SK-N-SH (cell line): ENCODE results near the gene BICC1. TPM values are rescaled to one million over a fixed set of nuclear protein-coding genes. Genes with fewer than 3 reads are reported as not detected.
A peak's percentile ranks its signal among the peaks of the same experiment; 100 is the strongest.

ENCODE experiments used
- CTCF ChIA-PET: fragments of 300-600, 350-600 bp; formaldehyde crosslinking; extraction: SDS; loops from one replicate; lab custom pipeline; 2021; lab: Yijun Ruan, JAX
- POLR2A ChIA-PET: fragments of 350-600 bp; sonication (Branson Sonifier 250); formaldehyde crosslinking; extraction: SDS; loops from one replicate; lab custom pipeline; 2020; ENCODE audit warnings: antibody characterized with exemption, inconsistent platforms; lab: Yijun Ruan, JAX
- DNase-seq: peaks from one replicate; pipeline ENCODE4 v3.0.0; 2012
- H2AFZ ChIP-seq: fragments of 200-600 bp; sonication (generic); 2 replicates; pipeline ENCODE4 v1.8.1; 2016; ENCODE audit warnings: antibody characterized with exemption, mild to moderate bottlenecking, low read depth
- H3F3A ChIP-seq: fragments of 200-600 bp; sonication (generic); replicated peaks from 2 replicates; pipeline ENCODE3; 2016; ENCODE audit warnings: antibody characterized with exemption, mild to moderate bottlenecking; ENCODE audit not compliant: insufficient read depth
- H3K27ac ChIP-seq, 2 experiments: fragments of 200-500 bp in 1 of 2; fragments of 200-600 bp in 1 of 2; sonication (Bioruptor generic) in 1 of 2; sonication (generic), shearing (Covaris generic) in 1 of 2; 2 replicates each; pipeline versions ENCODE4 v1.5.1 to v1.6.1; 2014 to 2016; ENCODE audit warnings: low read depth in 2 of 2, inconsistent platforms in 1 of 2, low read length in 1 of 2, mild to moderate bottlenecking in 1 of 2, mixed read lengths in 1 of 2
- H3K27me3 ChIP-seq: fragments of 200-600 bp; sonication (generic), shearing (Covaris generic); 2 replicates; pipeline ENCODE4 v1.6.1; 2016; ENCODE audit warnings: mixed run types; ENCODE audit not compliant: insufficient read depth
- H3K36me3 ChIP-seq, 2 experiments: fragments of 200-500 bp in 1 of 2; fragments of 200-600 bp in 1 of 2; sonication (Bioruptor generic) in 1 of 2; sonication (generic) in 1 of 2; replicated peaks in 1 of 2; 2 replicates each; pipeline versions ENCODE3 to v1.5.1; 2014 to 2016; ENCODE audit warnings: low read length in 1 of 2, mild to moderate bottlenecking in 1 of 2; ENCODE audit not compliant: insufficient read depth in 2 of 2, control insufficient read depth in 1 of 2
- H3K4me1 ChIP-seq, 2 experiments: fragments of 200-500 bp in 1 of 2; fragments of 200-600 bp in 1 of 2; sonication (Bioruptor generic) in 1 of 2; sonication (generic), shearing (Covaris generic) in 1 of 2; 2 replicates each; pipeline versions ENCODE4 v1.5.1 to v1.6.1; 2014 to 2016; ENCODE audit warnings: low read depth in 1 of 2, low read length in 1 of 2, mixed run types in 1 of 2; ENCODE audit not compliant: insufficient read depth in 2 of 2, control insufficient read depth in 1 of 2
- H3K4me2 ChIP-seq: fragments of 200-600 bp; sonication (generic), shearing (Covaris generic); 2 replicates; pipeline ENCODE4 v1.6.1; 2017; ENCODE audit warnings: mixed run types
- H3K4me3 ChIP-seq, 2 experiments: fragments of 200-500 bp in 1 of 2; fragments of 200-600 bp in 1 of 2; sonication (Bioruptor generic) in 1 of 2; sonication (generic), shearing (Covaris generic) in 1 of 2; 2 replicates each; pipeline versions ENCODE4 v1.5.1 to v1.8.1; 2014 to 2016; ENCODE audit warnings: low read depth in 2 of 2, inconsistent platforms in 1 of 2, low read length in 1 of 2, mild to moderate bottlenecking in 1 of 2, mixed read lengths in 1 of 2, moderate library complexity in 1 of 2
- H3K79me2 ChIP-seq: fragments of 200-600 bp; sonication (generic); 2 replicates; pipeline ENCODE4 v1.8.1; 2017; ENCODE audit warnings: mild to moderate bottlenecking; ENCODE audit not compliant: insufficient read depth
- H3K9ac ChIP-seq: fragments of 200-600 bp; sonication (generic); 2 replicates; pipeline ENCODE4 v1.6.1; 2017; ENCODE audit warnings: mixed run types
- H3K9me2 ChIP-seq: fragments of 200-600 bp; sonication (generic); 2 replicates; pipeline ENCODE4 v1.6.1; 2017; ENCODE audit warnings: mixed run types
- H3K9me3 ChIP-seq: fragments of 200-600 bp; sonication (generic); 2 replicates; pipeline ENCODE4 v1.6.1; 2017; ENCODE audit warnings: mixed run types, mild to moderate bottlenecking, moderate library complexity
- H4K20me1 ChIP-seq: fragments of 200-600 bp; sonication (generic); 2 replicates; pipeline ENCODE4 v1.6.1; 2017; ENCODE audit warnings: mild to moderate bottlenecking, mixed run types; ENCODE audit not compliant: insufficient read depth
- CHD2 ChIP-seq: fragments of 150-350 bp; IDR thresholded peaks from 2 replicates; pipeline ENCODE4 v1.6.1; 2018; ENCODE audit warnings: low read length; ENCODE audit not compliant: partially characterized antibody
- CTCF ChIP-seq: fragments of 200-600 bp; sonication (generic); IDR thresholded peaks from 2 replicates; pipeline ENCODE4 v1.6.1; 2017; ENCODE audit warnings: antibody characterized with exemption, mild to moderate bottlenecking, moderate library complexity
- ELF1 ChIP-seq: IDR thresholded peaks from 2 replicates; pipeline ENCODE4 v1.4.0; 2012
- EP300 ChIP-seq, 2 experiments: IDR thresholded peaks; 2 replicates each; pipeline versions ENCODE4 v1.4.0 to v1.6.1; 2012; ENCODE audit warnings: borderline replicate concordance in 1 of 2, low read depth in 1 of 2, low read length in 1 of 2
- EZH2phosphoT487 ChIP-seq: fragments of 200-600 bp; sonication (generic); IDR thresholded peaks from 2 replicates; pipeline ENCODE4 v1.6.1; 2017; ENCODE audit warnings: low read depth, mixed run types, mild to moderate bottlenecking, antibody characterized with exemption, moderate library complexity, borderline replicate concordance
- FOSL2 ChIP-seq: IDR thresholded peaks from 2 replicates; pipeline ENCODE4 v1.4.0; 2012; ENCODE audit warnings: low read depth, mild to moderate bottlenecking, moderate library complexity, borderline replicate concordance
- FOXM1 ChIP-seq: IDR thresholded peaks from 2 replicates; pipeline ENCODE4 v1.4.0; 2012; ENCODE audit warnings: low read depth, mild to moderate bottlenecking
- GABPA ChIP-seq: IDR thresholded peaks from 2 replicates; pipeline ENCODE4 v1.4.0; 2012; ENCODE audit warnings: low read depth, mild to moderate bottlenecking
- GATA2 ChIP-seq: sonication (generic); formaldehyde crosslinking; IDR thresholded peaks from 2 replicates; pipeline ENCODE4 v1.5.0; 2020; ENCODE audit warnings: mild to moderate bottlenecking, missing genetic modification reagents
- IRF3 ChIP-seq: fragments of 150-350 bp; IDR thresholded peaks from 2 replicates; pipeline ENCODE4 v1.6.1; 2016; ENCODE audit warnings: mild to moderate bottlenecking, low read depth, low read length
- JUND ChIP-seq: IDR thresholded peaks from 2 replicates; pipeline ENCODE4 v1.4.0; 2012
- MEF2A ChIP-seq: IDR thresholded peaks from 2 replicates; pipeline ENCODE4 v1.4.0; 2012; ENCODE audit warnings: low read depth, borderline replicate concordance
- NRF1 ChIP-seq: IDR thresholded peaks from 2 replicates; pipeline ENCODE4 v1.6.1; 2012; ENCODE audit warnings: low read depth, mild to moderate bottlenecking, low read length
- RCOR1 ChIP-seq: fragments of 150-350 bp; IDR thresholded peaks from 2 replicates; pipeline ENCODE4 v1.6.1; 2017; ENCODE audit warnings: antibody characterized with exemption, low read length
- REST ChIP-seq: IDR thresholded peaks from 2 replicates; pipeline ENCODE4 v1.6.1; 2012; ENCODE audit warnings: mild to moderate bottlenecking, low read depth, low read length, moderate library complexity
- RFX5 ChIP-seq: IDR thresholded peaks from 2 replicates; pipeline ENCODE4 v1.6.1; 2012; ENCODE audit warnings: mild to moderate bottlenecking, improper control_type of control experiment, low read length
- RXRA ChIP-seq: IDR thresholded peaks from 2 replicates; pipeline ENCODE4 v1.4.0; 2012; ENCODE audit warnings: low read depth, mild to moderate bottlenecking, borderline replicate concordance
- SIN3A ChIP-seq: IDR thresholded peaks from 2 replicates; pipeline ENCODE4 v1.6.1; 2012; ENCODE audit warnings: low read depth, mild to moderate bottlenecking, low read length, moderate library complexity, borderline replicate concordance
- SMC3 ChIP-seq: IDR thresholded peaks from 2 replicates; pipeline ENCODE4 v1.6.1; 2012; ENCODE audit warnings: low read depth, low read length, improper control_type of control experiment
- TEAD4 ChIP-seq: IDR thresholded peaks from 2 replicates; pipeline ENCODE4 v1.4.0; 2012; ENCODE audit warnings: mild to moderate bottlenecking, borderline replicate concordance; ENCODE audit not compliant: insufficient read depth
- USF2 ChIP-seq: fragments of 150-350 bp; IDR thresholded peaks from 2 replicates; pipeline ENCODE4 v1.6.1; 2017; ENCODE audit warnings: antibody characterized with exemption, low read length, low read depth, borderline replicate concordance
- WGBS: methylation state at CpG from one replicate; pipeline ENCODE4 v1.1.6; 2017; ENCODE audit warnings: low lambda C conversion rate; 5-methylcytosine and 5-hydroxymethylcytosine counted together
- polyA plus RNA-seq, 3 experiments: library from polyadenylated mRNA; depleted of rRNA; stranded (reverse); fragments of >200 nt; gene quantifications; 2 replicates each; pipeline ENCODE4 v1.2.3, GENCODE V29; 2012
- TF ChIP-seq, protein P1 (sequence below): IDR thresholded peaks from 2 replicates; pipeline ENCODE4 v1.4.0; 2012; ENCODE audit warnings: low read depth, borderline replicate concordance
- TF ChIP-seq, protein P2 (sequence below): IDR thresholded peaks from 2 replicates; pipeline ENCODE4 v1.4.0; 2012; ENCODE audit warnings: low read depth, borderline replicate concordance

BICC1 gene
- polyA plus RNA-seq, 1 of the 3 experiments (the other 2 are of a cell fraction), result 1.5 TPM

DNA sequence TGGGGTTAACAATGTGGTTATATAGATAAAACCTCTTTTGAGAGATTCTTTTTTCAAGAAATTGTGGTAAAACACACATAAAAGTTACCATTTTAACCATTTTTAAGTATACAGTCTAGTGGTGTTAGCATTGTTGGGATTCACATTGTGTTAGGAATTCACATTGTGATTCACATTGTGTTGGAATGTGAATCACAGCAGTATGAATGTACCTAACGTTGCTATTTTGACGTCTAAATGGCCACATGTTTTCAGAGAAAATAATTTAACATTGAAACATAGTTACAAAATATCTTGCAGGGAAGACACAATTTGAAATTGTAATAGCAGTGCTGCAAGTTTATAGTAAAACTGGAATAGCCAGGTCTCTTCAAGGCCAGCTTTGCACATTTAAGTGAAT lies 129.0 kb downstream of the BICC1 start:
- Histone ChIP-seq H3K9me2 (no peaks in the 10 kb centered on the region), H3K4me3 (0 out of 4 replicates have a peak overlapping the region, but pooled peaks of 1 of the 2 experiments have one; percentile 29), H3K9ac (peak overlapping the region; percentile 54), H3F3A (peaks cover 28% of the 10 kb centered on the region), H3K36me3 (no peaks in the 10 kb centered on the region), H3K4me2 (peak overlapping the region; percentile 67), H3K27ac (peak overlapping the region; percentile 86 to 88), H4K20me1 (no peaks in the 10 kb centered on the region), H3K4me1 (peaks cover 17 to 43% of the 10 kb centered on the region in 2 experiments; a peak in 3 of 4 replicates), H2AFZ (no peak overlapping the region), H3K9me3 (no peaks in the 10 kb centered on the region), H3K79me2 (no peaks in the 10 kb centered on the region), H3K27me3 (no peaks in the 10 kb centered on the region)
- ChIA-PET POLR2A (no interaction called here), CTCF (interaction anchor here (0.6 to 8.1 kb wide), 16 partner anchors 9 to 565 kb away, joined by 3 to 73 read pairs (median 4); partner anchors contain the start of gene BICC1)
- DNase-seq, result no peak
- 11% methylated on average over 2 of the region's 2 CpGs for WGBS
- TF ChIP-seq GATA2 (CRISPR knock-in tag) (no peak), RXRA (no peak), NRF1 (no peak), REST (no peak), EZH2phosphoT487 (no peak), CHD2 (no peak), MEF2A (no peak), IRF3 (no peak), CTCF (no peak), RCOR1 (no peak), TEAD4 (peak; percentile 46; the same call in 1 of the 2 replicates), FOSL2 (peak; percentile 58; the same call in 1 of the 2 replicates), RFX5 (no peak), JUND (peak; percentile 49; the same call in 1 of the 2 replicates), EP300 (IDR thresholded peaks at IDR 0.05; ENCODE audit: borderline replicate concordance in 1 of 2, low read depth in 1 of 2, low read length in 1 of 2) (peak in 1 of 2 experiments; percentile 34; a peak in 1 of 4 replicates), USF2 (no peak), SIN3A (no peak), FOXM1 (no peak), SMC3 (no peak), ELF1 (no peak), GABPA (no peak)
- TF ChIP-seq, protein P1, sequence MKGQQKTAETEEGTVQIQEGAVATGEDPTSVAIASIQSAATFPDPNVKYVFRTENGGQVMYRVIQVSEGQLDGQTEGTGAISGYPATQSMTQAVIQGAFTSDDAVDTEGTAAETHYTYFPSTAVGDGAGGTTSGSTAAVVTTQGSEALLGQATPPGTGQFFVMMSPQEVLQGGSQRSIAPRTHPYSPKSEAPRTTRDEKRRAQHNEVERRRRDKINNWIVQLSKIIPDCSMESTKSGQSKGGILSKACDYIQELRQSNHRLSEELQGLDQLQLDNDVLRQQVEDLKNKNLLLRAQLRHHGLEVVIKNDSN, result no peak
- TF ChIP-seq, protein P2, sequence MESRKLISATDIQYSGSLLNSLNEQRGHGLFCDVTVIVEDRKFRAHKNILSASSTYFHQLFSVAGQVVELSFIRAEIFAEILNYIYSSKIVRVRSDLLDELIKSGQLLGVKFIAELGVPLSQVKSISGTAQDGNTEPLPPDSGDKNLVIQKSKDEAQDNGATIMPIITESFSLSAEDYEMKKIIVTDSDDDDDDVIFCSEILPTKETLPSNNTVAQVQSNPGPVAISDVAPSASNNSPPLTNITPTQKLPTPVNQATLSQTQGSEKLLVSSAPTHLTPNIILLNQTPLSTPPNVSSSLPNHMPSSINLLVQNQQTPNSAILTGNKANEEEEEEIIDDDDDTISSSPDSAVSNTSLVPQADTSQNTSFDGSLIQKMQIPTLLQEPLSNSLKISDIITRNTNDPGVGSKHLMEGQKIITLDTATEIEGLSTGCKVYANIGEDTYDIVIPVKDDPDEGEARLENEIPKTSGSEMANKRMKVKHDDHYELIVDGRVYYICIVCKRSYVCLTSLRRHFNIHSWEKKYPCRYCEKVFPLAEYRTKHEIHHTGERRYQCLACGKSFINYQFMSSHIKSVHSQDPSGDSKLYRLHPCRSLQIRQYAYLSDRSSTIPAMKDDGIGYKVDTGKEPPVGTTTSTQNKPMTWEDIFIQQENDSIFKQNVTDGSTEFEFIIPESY, result no peak
